Activated CD4-positive, alpha-beta T cell treated with anti-CD3 and anti-CD28 coated beads for 24 hours (primary cell): ENCODE measurements around the gene USP32.
A peak's percentile ranks its signal among the peaks of the same experiment; 100 is the strongest.
"Not testable (repeated sequence)": the region's sequence is repeated elsewhere in the genome, so short reads cannot be mapped to it uniquely, and the experiment has no call there.

Source experiments
- DNase-seq, 2 donors: peaks; one replicate each; pipeline ENCODE4 v3.0.0-alpha.2; 2020; ENCODE audit warnings: low read depth in 2 of 2

The USP32 gene

GRCh38 chr17:60371818-60372510, 20.0 kb downstream of the USP32 start:
- DNase-seq: no peak

- DNase-seq: no peak
Measured at GRCh38 chr17:60371416-60371815, 20.5 kb downstream of the USP32 start.

GRCh38 chr17:60369727-60370126, 22.2 kb downstream of the USP32 start:
- no peak for DNase-seq

GRCh38 chr17:60363700-60364405, 28.1 kb downstream of the USP32 start:
- no peak for DNase-seq

- no peak for DNase-seq
Measured at GRCh38 chr17:60362329-60362728, 29.6 kb downstream of the USP32 start.

- DNase-seq: no peak
Measured at GRCh38 chr17:60361889-60362288, 30.0 kb downstream of the USP32 start.

- no peak for DNase-seq
Measured at GRCh38 chr17:60359415-60359814, 32.5 kb downstream of the USP32 start.

- DNase-seq: no peak
Measured at GRCh38 chr17:60358606-60359225, 33.2 kb downstream of the USP32 start.

GRCh38 chr17:60356940-60357339, 35.0 kb downstream of the USP32 start:
- no peak for DNase-seq

GRCh38 chr17:60355663-60356594, 36.0 kb downstream of the USP32 start:
- no peak for DNase-seq

- DNase-seq: no peak
Measured at GRCh38 chr17:60354223-60354622, 37.7 kb downstream of the USP32 start.

- no peak for DNase-seq
Measured at GRCh38 chr17:60353773-60354172, 38.2 kb downstream of the USP32 start.

GRCh38 chr17:60352569-60352968, 39.4 kb downstream of the USP32 start:
- no peak for DNase-seq

GRCh38 chr17:60352071-60352470, 39.9 kb downstream of the USP32 start:
- DNase-seq: no peak

- DNase-seq: no peak
Measured at GRCh38 chr17:60351012-60351695, 40.8 kb downstream of the USP32 start.

- no peak for DNase-seq
Measured at GRCh38 chr17:60348616-60349015, 43.3 kb downstream of the USP32 start.

- DNase-seq: no peak
Measured at GRCh38 chr17:60345233-60345632, 46.7 kb downstream of the USP32 start.

GRCh38 chr17:60342492-60342891, 49.4 kb downstream of the USP32 start:
- DNase-seq: peak in 1 of 2 donors; percentile 3

- DNase-seq: no peak
Measured at GRCh38 chr17:60335289-60335688, 56.6 kb downstream of the USP32 start.

- no peak for DNase-seq
Measured at GRCh38 chr17:60333628-60334031, 58.3 kb downstream of the USP32 start.

- not testable (repeated sequence) for DNase-seq
Measured at GRCh38 chr17:60333072-60333471, 58.9 kb downstream of the USP32 start.
